ENCODE data around the gene DCUN1D5. TPM values are rescaled to one million over a fixed set of nuclear protein-coding genes. Genes with fewer than 3 reads are reported as not detected.
A peak's percentile ranks its signal among the peaks of the same experiment; 100 is the strongest.

DCUN1D5 gene
- total RNA-seq, 2 donors from 2014 or later: 47.0 to 51.5 TPM

- Mint-ChIP-seq H3K36me3 (ENCODE audit: low read depth) (peaks cover 27% of the 10 kb centered on the region), H3K27me3 (ENCODE audit: insufficient read depth) (peaks cover 26% of the 10 kb centered on the region), H3K27ac (peak overlapping the region; percentile 95), H3K4me3 (peak overlapping the region; percentile 87), H3K4me1 (peaks cover 14% of the 10 kb centered on the region), H3K9me3 (peaks cover 2% of the 10 kb centered on the region)
- peak; percentile 79 for DNase-seq
- H3K4me3 ChIP-seq (ENCODE audit: low read length): peak overlapping the region; percentile 95
- H3K27ac ChIP-seq (ENCODE audit: low read depth, low read length): peak overlapping the region; percentile 89
- no peaks in the 10 kb centered on the region for H3K4me1 ChIP-seq (ENCODE audit: control insufficient read depth, insufficient read depth, low read length)
- peaks cover 22% of the 10 kb centered on the region for H3K36me3 ChIP-seq (ENCODE audit: control insufficient read depth, insufficient read depth, low read length)
- 0% methylated on average over 14 to 25 of the region's 26 CpGs for WGBS, 2 experiments (ENCODE audit: insufficient coverage in 1 of 2, insufficient read length in 1 of 2)
- H3K27me3 ChIP-seq (ENCODE audit: control insufficient read depth, insufficient read depth, low read length, poor library complexity, severe bottlenecking): peaks cover 30% of the 10 kb centered on the region
- H3K9me3 ChIP-seq (ENCODE audit: control insufficient read depth, low read length): peaks cover 4% of the 10 kb centered on the region
- peak overlapping the region; percentile 88 for H3K9ac ChIP-seq (ENCODE audit: extremely low read depth, low read length, poor library complexity, severe bottlenecking)
- TF ChIP-seq CTCF (conservative IDR thresholded peaks at IDR 0.05): no peak
These were observed 728 bp downstream of the DCUN1D5 start for GRCh38 chr11:103091064-103091800.

- Histone ChIP-seq H3K9ac (ENCODE audit: extremely low read depth, low read length, poor library complexity, severe bottlenecking) (no peak overlapping the region), H3K36me3 (ENCODE audit: control insufficient read depth, insufficient read depth, low read length) (peaks cover 58% of the 10 kb centered on the region)
- no peaks in the 10 kb centered on the region for H3K9me3 Mint-ChIP-seq
These were observed 5.5 kb downstream of the DCUN1D5 start for GRCh38 chr11:103086461-103086860.

GRCh38 chr11:103085758-103086365, 6.1 kb downstream of the DCUN1D5 start:
- H3K27ac Mint-ChIP-seq: peak overlapping the region; percentile 38
- no peaks in the 10 kb centered on the region for H3K27me3 Mint-ChIP-seq (ENCODE audit: insufficient read depth)
- Histone ChIP-seq H3K9ac (ENCODE audit: extremely low read depth, low read length, poor library complexity, severe bottlenecking) (no peak overlapping the region), H3K36me3 (ENCODE audit: control insufficient read depth, insufficient read depth, low read length) (peaks cover 64% of the 10 kb centered on the region), H3K9me3 (ENCODE audit: control insufficient read depth, low read length) (peaks cover 4% of the 10 kb centered on the region), H3K4me1 (ENCODE audit: control insufficient read depth, insufficient read depth, low read length) (no peaks in the 10 kb centered on the region), H3K4me3 (ENCODE audit: low read length) (no peak overlapping the region), H3K27me3 (ENCODE audit: control insufficient read depth, insufficient read depth, low read length, poor library complexity, severe bottlenecking) (no peaks in the 10 kb centered on the region), H3K27ac (ENCODE audit: low read depth, low read length) (no peak overlapping the region)
- TF ChIP-seq CTCF (conservative IDR thresholded peaks at IDR 0.05): no peak
- WGBS, 2 experiments (ENCODE audit: insufficient coverage in 1 of 2, insufficient read length in 1 of 2): no CpG with 5 or more reads among the region's 1 CpG
- no peak for DNase-seq
- no peak overlapping the region for H3K4me3 Mint-ChIP-seq
- no peaks in the 10 kb centered on the region for H3K9me3 Mint-ChIP-seq
- H3K36me3 Mint-ChIP-seq (ENCODE audit: low read depth): peaks cover 51% of the 10 kb centered on the region
- peaks cover 15% of the 10 kb centered on the region for H3K4me1 Mint-ChIP-seq

More at GRCh38 chr11:103086461-103086860, 5.5 kb downstream of the DCUN1D5 start:
- no peak overlapping the region for H3K27ac Mint-ChIP-seq
- Histone ChIP-seq H3K4me3 (ENCODE audit: low read length) (no peak overlapping the region), H3K27ac (ENCODE audit: low read depth, low read length) (no peak overlapping the region), H3K27me3 (ENCODE audit: control insufficient read depth, insufficient read depth, low read length, poor library complexity, severe bottlenecking) (no peaks in the 10 kb centered on the region), H3K4me1 (ENCODE audit: control insufficient read depth, insufficient read depth, low read length) (no peaks in the 10 kb centered on the region), H3K9me3 (ENCODE audit: control insufficient read depth, low read length) (peaks cover 4% of the 10 kb centered on the region)
- H3K36me3 Mint-ChIP-seq (ENCODE audit: low read depth): peaks cover 47% of the 10 kb centered on the region
- no peak for TF ChIP-seq CTCF (conservative IDR thresholded peaks at IDR 0.05)
- H3K4me3 Mint-ChIP-seq: no peak overlapping the region
- no peaks in the 10 kb centered on the region for H3K27me3 Mint-ChIP-seq (ENCODE audit: insufficient read depth)
- H3K4me1 Mint-ChIP-seq: peaks cover 15% of the 10 kb centered on the region
- DNase-seq: no peak

Data from endodermal cell (in vitro differentiated cells).